ENCODE measurements around the gene CASZ1.

GRCh38 chr1:10687782-10688408 lies 108.6 kb downstream of the CASZ1 start:
- TF ChIP-seq CTCF (IDR thresholded peaks at IDR 0.05) (no peak), POLR2A (IDR thresholded peaks at IDR 0.05) (no peak), EP300 (IDR thresholded peaks at IDR 0.05) (no peak)
